Islet of Langerhans (tissue), 1 donor: Measurements from ENCODE around the gene DEPDC7.

Source experiments
- FAIRE-seq: peaks from one replicate; lab custom pipeline; 2011; peaks lifted over from hg19 to GRCh38; lab: Jason Lieb, UNC

The DEPDC7 gene

GRCh38 chr11:33063326-33063881, 47.7 kb downstream of the DEPDC7 start:
- no peak for FAIRE-seq

GRCh38 chr11:33064033-33064825, 48.6 kb downstream of the DEPDC7 start:
- FAIRE-seq: no peak

- FAIRE-seq: no peak
Observed at GRCh38 chr11:33064866-33065265, 49.2 kb downstream of the DEPDC7 start.

- FAIRE-seq: no peak
Observed at GRCh38 chr11:33065445-33066178, 49.9 kb downstream of the DEPDC7 start.

- FAIRE-seq: no peak
Observed at GRCh38 chr11:33067294-33067693, 51.6 kb downstream of the DEPDC7 start.

GRCh38 chr11:33068611-33069340, 53.1 kb downstream of the DEPDC7 start:
- no peak for FAIRE-seq

- FAIRE-seq: no peak
Observed at GRCh38 chr11:33072465-33072864, 56.8 kb downstream of the DEPDC7 start.
